Measurements from ENCODE around the gene CNKSR2.
"Not testable (repeated sequence)": the region's sequence is repeated elsewhere in the genome, so short reads cannot be mapped to it uniquely, and the experiment has no call there.

The CNKSR2 gene

GRCh38 chrX:21440911-21441310, 66.7 kb downstream of the CNKSR2 start:
- no peak for DNase-seq

GRCh38 chrX:21457718-21458117, 83.5 kb downstream of the CNKSR2 start:
- DNase-seq: no peak

GRCh38 chrX:21469071-21469470, 94.9 kb downstream of the CNKSR2 start:
- no peak for DNase-seq

- no peak for DNase-seq
Measured at GRCh38 chrX:21476909-21477308, 102.7 kb downstream of the CNKSR2 start.

GRCh38 chrX:21479695-21480270, 105.6 kb downstream of the CNKSR2 start:
- peak; percentile 55 for DNase-seq

GRCh38 chrX:21481761-21482160, 107.5 kb downstream of the CNKSR2 start:
- no peak for DNase-seq

- DNase-seq: not testable (repeated sequence)
Measured at GRCh38 chrX:21484051-21484450, 109.8 kb downstream of the CNKSR2 start.

- DNase-seq: no peak
Measured at GRCh38 chrX:21487832-21488231, 113.6 kb downstream of the CNKSR2 start.

GRCh38 chrX:21490341-21490740, 116.1 kb downstream of the CNKSR2 start:
- no peak for DNase-seq

GRCh38 chrX:21493226-21493830, 119.1 kb downstream of the CNKSR2 start:
- DNase-seq: peak; percentile 30

- no peak for DNase-seq
Measured at GRCh38 chrX:21503593-21503992, 129.4 kb downstream of the CNKSR2 start.

- peak; percentile 81 for DNase-seq
Measured at GRCh38 chrX:21509912-21510311, 135.7 kb downstream of the CNKSR2 start.

GRCh38 chrX:21524008-21524407, 149.8 kb downstream of the CNKSR2 start:
- no peak for DNase-seq

GRCh38 chrX:21528076-21528475, 153.9 kb downstream of the CNKSR2 start:
- no peak for DNase-seq

GRCh38 chrX:21529771-21530170, 155.6 kb downstream of the CNKSR2 start:
- DNase-seq: peak; percentile 16

- DNase-seq: not testable (repeated sequence)
Measured at GRCh38 chrX:21544642-21545041, 170.4 kb downstream of the CNKSR2 start.

GRCh38 chrX:21559417-21559816, 185.2 kb downstream of the CNKSR2 start:
- DNase-seq: no peak

GRCh38 chrX:21565025-21565424, 190.8 kb downstream of the CNKSR2 start:
- no peak for DNase-seq

- no peak for DNase-seq
Measured at GRCh38 chrX:21574793-21575192, 200.6 kb downstream of the CNKSR2 start.

GRCh38 chrX:21581479-21581878, 207.3 kb downstream of the CNKSR2 start:
- DNase-seq: peak; percentile 1

- DNase-seq: no peak
Measured at GRCh38 chrX:21586001-21586400, 211.8 kb downstream of the CNKSR2 start.

- DNase-seq: no peak
Measured at GRCh38 chrX:21590012-21590776, 216.0 kb downstream of the CNKSR2 start.

GRCh38 chrX:21606002-21606401, 231.8 kb downstream of the CNKSR2 start:
- no peak for DNase-seq

- DNase-seq: no peak
Measured at GRCh38 chrX:21610168-21610567, 235.9 kb downstream of the CNKSR2 start.
